GM19324 (cell line): ENCODE measurements around the gene FLAD1.

Experiments
- ATAC-seq: cut with Tn5 transposase; IDR thresholded peaks from one replicate; pipeline ENCODE4 v1.9.1; 2021; ENCODE audit warnings: mild to moderate bottlenecking, moderate library complexity; ENCODE audit not compliant: unreplicated experiment, low FRiP score

The FLAD1 gene

DNA sequence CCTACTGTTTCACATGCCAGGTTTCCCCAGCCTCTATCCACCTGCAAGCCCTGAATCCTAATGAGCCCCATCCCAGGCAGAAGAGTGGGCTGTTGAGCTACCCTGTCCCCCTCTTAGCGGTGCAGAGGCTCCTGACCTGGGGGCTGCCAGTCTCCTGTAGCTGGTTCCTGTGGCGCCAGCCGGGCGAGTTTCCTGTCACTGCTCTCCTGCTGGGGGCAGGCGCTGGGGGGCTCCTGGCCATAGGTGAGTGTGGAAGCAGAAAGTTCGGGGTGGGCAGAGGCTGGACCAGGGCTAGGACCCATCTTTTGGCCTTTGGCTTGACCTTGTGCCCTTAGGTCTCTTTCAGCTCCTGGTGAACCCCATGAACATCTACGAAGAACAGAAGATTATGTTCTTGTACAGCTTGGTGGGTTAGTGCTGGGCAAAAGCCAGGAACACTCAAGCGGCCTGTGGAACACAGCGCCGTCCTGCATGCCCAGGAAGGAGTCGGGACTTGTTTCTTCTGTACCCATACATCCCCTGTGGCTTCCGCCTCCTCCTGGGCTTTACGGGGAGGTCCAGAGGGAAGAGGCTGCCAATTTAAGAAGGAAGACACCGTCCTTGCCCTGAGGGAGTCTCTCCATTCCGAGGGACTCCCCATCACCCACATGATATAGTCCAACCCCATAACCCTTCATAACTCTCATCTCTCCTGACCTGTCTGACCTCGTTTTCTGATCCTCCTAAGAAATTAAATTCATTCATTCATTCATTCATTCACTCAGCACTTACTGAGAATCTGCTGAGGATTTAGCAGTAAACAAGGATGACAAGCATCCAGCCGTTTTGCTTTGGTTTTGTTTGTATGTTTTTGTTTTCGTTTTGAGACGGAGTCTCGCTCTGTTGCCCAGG, 51.4 kb downstream of the FLAD1 start:
- no peak for ATAC-seq

DNA sequence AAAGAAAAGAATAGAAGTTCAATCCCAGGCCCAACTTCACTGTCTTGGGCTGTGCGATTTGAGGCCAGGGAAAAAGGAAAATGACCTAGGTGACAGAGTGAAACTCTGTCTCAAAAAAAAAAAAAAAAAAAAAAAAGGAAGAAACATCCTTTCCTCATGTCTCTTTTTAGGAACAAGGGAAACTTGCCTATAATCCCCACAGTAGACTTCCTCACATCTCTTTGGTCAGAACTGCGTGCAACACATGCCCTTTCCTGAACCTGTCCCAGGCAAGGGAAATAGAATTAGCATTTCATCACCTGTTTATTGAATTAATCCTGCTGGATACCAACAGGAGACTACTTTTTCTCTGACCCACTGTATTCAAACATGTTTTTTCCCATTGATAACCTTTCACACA, 52.8 kb downstream of the FLAD1 start:
- ATAC-seq, result no peak

DNA sequence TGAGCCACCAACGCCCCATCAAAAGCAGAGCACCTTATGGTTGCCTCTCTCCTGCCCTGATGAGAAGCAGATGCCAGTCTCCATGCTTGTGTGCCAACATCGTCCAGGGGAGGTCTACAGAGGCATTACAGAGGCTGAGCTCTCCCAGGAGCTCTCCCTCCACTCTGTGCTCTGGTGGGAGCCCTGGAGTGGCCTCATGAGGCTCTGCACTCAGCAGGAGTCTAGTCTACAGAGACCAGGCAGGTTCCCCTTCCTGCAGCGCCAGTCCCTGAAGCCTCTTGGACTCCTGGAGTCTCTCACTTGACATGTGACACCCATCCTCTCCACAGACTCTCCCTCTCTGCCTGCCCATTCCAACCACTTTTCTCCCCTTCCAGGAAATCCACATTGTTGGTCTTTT, 53.9 kb downstream of the FLAD1 start:
- no peak for ATAC-seq

DNA sequence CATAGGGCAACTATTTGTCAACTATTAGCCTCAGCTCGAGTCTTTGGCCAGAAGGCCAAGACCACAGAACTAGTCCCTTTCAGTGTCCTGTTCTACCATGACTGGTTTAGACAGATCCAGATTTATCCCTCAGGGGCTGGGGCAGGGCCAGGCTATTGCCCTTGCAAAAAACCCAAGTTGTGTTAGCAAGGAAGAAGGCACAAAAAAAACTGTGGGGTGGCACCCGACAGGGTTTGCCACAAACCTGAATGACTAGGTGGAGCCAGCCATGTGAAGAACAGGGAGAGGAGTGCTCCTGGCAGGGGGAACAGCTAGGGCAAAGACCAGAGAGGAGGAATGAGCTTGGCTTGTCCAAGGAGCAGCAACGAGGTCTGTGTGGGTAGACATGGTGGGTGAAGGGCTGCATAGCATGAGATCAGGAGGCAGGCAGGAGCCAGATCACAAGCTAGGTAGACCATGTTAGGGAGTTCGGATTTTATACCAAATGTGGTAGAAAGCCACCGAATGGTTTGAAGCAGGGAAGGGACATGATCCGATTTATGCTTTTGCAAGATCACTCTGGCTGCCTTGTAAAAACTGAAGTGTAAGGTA, 54.8 kb downstream of the FLAD1 start:
- no peak for ATAC-seq

DNA sequence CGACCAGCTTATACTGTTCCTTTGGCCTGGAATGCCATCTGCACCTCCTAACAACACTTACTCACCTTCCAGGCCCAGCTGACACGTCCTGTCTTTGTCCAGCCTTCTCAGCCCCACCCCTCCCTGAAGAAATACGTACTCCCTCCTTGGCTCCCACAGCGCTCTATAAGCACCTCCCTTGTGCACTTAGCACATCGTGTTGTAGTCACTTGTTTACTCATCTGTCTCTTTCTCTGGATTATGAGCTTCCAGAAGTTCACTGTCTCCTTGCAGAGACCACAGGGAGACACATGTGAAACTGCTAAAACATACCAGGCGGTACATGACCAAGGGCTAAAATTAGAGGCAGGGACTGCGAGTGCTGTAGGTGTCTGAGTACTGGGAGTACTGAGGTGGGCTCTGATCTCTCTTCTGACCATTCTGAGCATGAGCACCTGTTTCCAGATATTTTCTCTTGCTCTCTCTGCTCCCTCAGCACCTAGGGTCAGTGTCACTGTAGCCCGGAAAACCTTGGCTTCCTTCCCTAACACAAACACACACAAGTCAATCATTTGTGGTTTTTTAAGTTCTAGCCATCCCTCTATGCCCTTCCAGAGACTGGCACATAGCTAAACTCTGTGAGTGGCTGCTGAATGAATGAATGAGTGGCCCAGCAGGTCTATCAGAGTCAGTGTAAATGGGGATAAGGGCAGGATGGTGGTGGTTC, 55.6 kb downstream of the FLAD1 start:
- ATAC-seq, result no peak

DNA sequence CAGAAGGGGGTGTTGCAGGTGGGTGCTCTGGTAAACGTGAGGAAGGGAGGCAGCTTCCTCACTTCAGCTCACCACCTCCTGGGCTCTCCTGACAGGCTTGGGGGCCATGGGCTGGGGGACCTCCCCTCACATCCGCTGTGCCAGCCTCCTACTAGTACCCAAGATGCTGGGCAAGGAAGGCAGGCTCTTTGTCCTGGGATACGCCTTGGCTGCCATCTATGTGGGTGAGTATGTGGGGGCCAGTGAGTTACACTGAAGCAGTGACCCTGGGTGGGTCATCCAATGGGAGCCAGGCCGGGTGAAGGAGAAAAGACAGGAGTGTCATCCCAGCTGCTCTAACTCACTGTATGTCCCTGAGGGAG, 56.1 kb downstream of the FLAD1 start:
- ATAC-seq, result no peak

DNA sequence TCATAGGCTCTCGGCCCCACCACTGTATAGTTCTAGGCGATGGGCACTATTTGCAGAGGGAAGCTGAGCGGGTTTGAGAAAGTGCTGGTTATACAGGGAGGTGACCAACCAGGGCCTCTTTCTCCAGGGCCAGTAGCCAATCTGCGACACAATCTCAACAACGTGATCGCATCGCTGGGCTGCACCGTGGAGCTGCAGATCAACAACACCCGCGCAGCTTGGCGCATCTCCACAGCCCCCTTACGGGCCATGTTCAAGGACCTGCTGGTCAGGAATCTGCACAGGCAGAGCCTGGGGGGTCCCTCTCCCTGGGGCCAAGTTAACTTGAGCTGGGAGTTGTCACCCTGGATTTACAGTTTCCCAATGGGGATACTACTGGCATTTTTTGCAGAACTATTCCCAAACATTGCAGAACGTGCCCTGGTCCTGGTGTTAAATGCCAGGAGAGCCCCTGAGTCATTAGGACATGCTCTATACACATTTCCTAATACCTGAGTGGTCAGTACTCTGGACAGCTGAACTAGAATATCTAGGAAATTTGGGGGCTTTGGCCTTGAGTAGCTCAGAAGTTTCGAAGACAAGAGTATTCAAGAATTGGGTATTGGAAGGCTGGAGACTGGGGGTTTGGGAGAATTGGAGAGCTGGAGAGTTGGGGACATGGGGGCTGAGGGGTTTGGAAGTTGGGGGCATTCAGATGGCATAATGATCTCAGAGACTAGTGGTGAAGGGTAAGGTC, 57.4 kb downstream of the FLAD1 start:
- no peak for ATAC-seq
